CD8-positive, alpha-beta memory T cell (primary cell): ENCODE data around the gene AK9. TPM values are rescaled to one million over a fixed set of nuclear protein-coding genes. Genes with fewer than 3 reads are reported as not detected.

Source experiments
- CTCF ChIA-PET: fragments of 350-600 bp; sonication (Branson Sonifier 250); formaldehyde crosslinking; loops from one replicate; lab custom pipeline; 2021; ENCODE audit warnings: antibody characterized with exemption; lab: Charles Lee
- POLR2A ChIA-PET: fragments of 350-600 bp; sonication (Branson Sonifier 250); formaldehyde crosslinking; loops from one replicate; lab custom pipeline; 2021; ENCODE audit warnings: antibody characterized with exemption; lab: Charles Lee
- DNase-seq, 5 donors: peaks; one replicate each; pipeline versions ENCODE4 v3.0.0 to v3.0.0-alpha.2; 2020 to 2022; ENCODE audit warnings: mixed read lengths in 1 of 5
- H3K27ac ChIP-seq: one replicate; pipeline ENCODE4 v1.7.0; 2013; ENCODE audit warnings: low read depth, mild to moderate bottlenecking, low read length, moderate library complexity
- H3K27me3 ChIP-seq: 2 replicates; pipeline ENCODE4 v1.7.0; 2013; ENCODE audit warnings: low read length, mild to moderate bottlenecking; ENCODE audit not compliant: insufficient read depth, poor library complexity, severe bottlenecking
- H3K36me3 ChIP-seq: 2 replicates; pipeline ENCODE4 v1.7.0; 2013; ENCODE audit warnings: mild to moderate bottlenecking, low read length, moderate library complexity; ENCODE audit not compliant: insufficient read depth
- H3K4me1 ChIP-seq: 2 replicates; pipeline ENCODE4 v1.7.0; 2013; ENCODE audit warnings: mild to moderate bottlenecking, low read length, moderate library complexity; ENCODE audit not compliant: insufficient read depth
- H3K4me3 ChIP-seq: 2 replicates; pipeline ENCODE4 v1.7.0; 2013; ENCODE audit warnings: mild to moderate bottlenecking, low read length
- H3K9me3 ChIP-seq: 2 replicates; pipeline ENCODE4 v1.7.0; 2013; ENCODE audit warnings: mild to moderate bottlenecking, low read length
- H3K27ac Mint-ChIP-seq, 8 donors: one replicate each; pipeline ENCODE4 v1.8.0; 2020 to 2021; ENCODE audit warnings: mixed read lengths in 8 of 8, mild to moderate bottlenecking in 6 of 8, inconsistent platforms in 3 of 8, moderate library complexity in 3 of 8
- H3K27me3 Mint-ChIP-seq, 2 donors: one replicate each; pipeline ENCODE4 v1.8.0; 2020 to 2021; ENCODE audit warnings: mixed read lengths in 2 of 2, mild to moderate bottlenecking in 1 of 2, moderate library complexity in 1 of 2
- H3K36me3 Mint-ChIP-seq, 3 donors: one replicate each; pipeline ENCODE4 v1.8.0; 2020 to 2021; ENCODE audit warnings: mixed read lengths in 3 of 3, inconsistent platforms in 1 of 3, mild to moderate bottlenecking in 1 of 3
- H3K4me1 Mint-ChIP-seq, 3 donors: one replicate each; pipeline ENCODE4 v1.8.0; 2020 to 2021; ENCODE audit warnings: mixed read lengths in 3 of 3, inconsistent platforms in 1 of 3, mild to moderate bottlenecking in 1 of 3
- H3K4me3 Mint-ChIP-seq, 7 donors: one replicate each; pipeline ENCODE4 v1.8.0; 2020 to 2021; ENCODE audit warnings: mixed read lengths in 7 of 7, mild to moderate bottlenecking in 6 of 7, moderate library complexity in 4 of 7, inconsistent platforms in 2 of 7
- H3K9me3 Mint-ChIP-seq, 5 donors: one replicate each; pipeline ENCODE4 v1.8.0; 2020 to 2022; ENCODE audit warnings: mixed read lengths in 5 of 5, mild to moderate bottlenecking in 3 of 5, moderate library complexity in 2 of 5, inconsistent platforms in 1 of 5
- polyA plus RNA-seq: library from polyadenylated mRNA; unstranded; fragments of 300-500 nt; fragmentation: Illumina TruSeq; gene quantifications from one replicate; pipeline ENCODE4 v1.2.3, GENCODE V29; 2021
- total RNA-seq, 2 experiments: library from RNA; stranded (reverse); gene quantifications; one replicate each; pipeline ENCODE4 v1.2.3, GENCODE V29; 2021

AK9 gene
- total and polyA plus RNA-seq, 3 experiments from 2014 or later = 5.1 to 6.8 (median 5.6) TPM

- no peak overlapping the region for H3K4me3 ChIP-seq
- H3K4me3 Mint-ChIP-seq = peak overlapping the region in 6 of 7 donors; percentile 8 to 82 (median 40)
- H3K4me1 ChIP-seq = peaks cover 52% of the 10 kb centered on the region
- no peak for DNase-seq
- H3K27me3 ChIP-seq = no peaks in the 10 kb centered on the region
- H3K36me3 Mint-ChIP-seq = peaks cover 12 to 22% (median 14%) of the 10 kb centered on the region in 3 donors
- no peaks in the 10 kb centered on the region for H3K27me3 Mint-ChIP-seq
- ChIA-PET CTCF (interaction anchor here (0.9 to 4.3 kb wide), 3 partner anchors 24 to 233 kb away, joined by 3 to 24 read pairs (median 4); partner anchors contain the start of genes AK9, CD164 and FIG4), POLR2A (interaction anchor here (0.6 to 4.1 kb wide), 2 partner anchors 24 to 363 kb away, joined by 3 to 20 read pairs; partner anchors contain the start of genes CEP57L1, SESN1 and ZBTB24)
- peaks cover 48 to 63% (median 60%) of the 10 kb centered on the region in 3 donors for H3K4me1 Mint-ChIP-seq
- H3K9me3 Mint-ChIP-seq = no peaks in the 10 kb centered on the region
- peaks cover 4% of the 10 kb centered on the region for H3K36me3 ChIP-seq
- no peak overlapping the region for H3K27ac ChIP-seq
- H3K27ac Mint-ChIP-seq = peak overlapping the region in 7 of 8 donors; percentile 50 to 96 (median 87)
- no peaks in the 10 kb centered on the region for H3K9me3 ChIP-seq
Measured at GRCh38 chr6:109457562-109457996, 233.4 kb downstream of the AK9 start.

GRCh38 chr6:109456710-109457561 lies 234.1 kb downstream of the AK9 start:
- no peaks in the 10 kb centered on the region for H3K9me3 Mint-ChIP-seq
- Histone ChIP-seq H3K27me3 (no peaks in the 10 kb centered on the region), H3K4me3 (no peak overlapping the region), H3K27ac (peak overlapping the region; percentile 39), H3K4me1 (peaks cover 52% of the 10 kb centered on the region), H3K36me3 (peaks cover 2% of the 10 kb centered on the region), H3K9me3 (no peaks in the 10 kb centered on the region)
- H3K27me3 Mint-ChIP-seq = peaks cover 0 to under 1% of the 10 kb centered on the region in 2 donors
- peak overlapping the region; percentile 50 to 96 (median 87) for H3K27ac Mint-ChIP-seq
- ChIA-PET CTCF (interaction anchor here (1.0 to 4.3 kb wide), 5 partner anchors 9 to 234 kb away, joined by 4 to 40 read pairs (median 9); partner anchors contain the start of genes AK9, CD164, FIG4 and PPIL6), POLR2A (interaction anchor here (1.1 to 4.1 kb wide), 4 partner anchors 15 to 237 kb away, joined by 6 to 45 read pairs (median 20); partner anchors contain the start of genes CD164, PPIL6, SMPD2 and ZBTB24)
- peaks cover 48 to 62% (median 57%) of the 10 kb centered on the region in 3 donors for H3K4me1 Mint-ChIP-seq
- no peak for DNase-seq
- peaks cover 6 to 22% (median 7%) of the 10 kb centered on the region in 3 donors for H3K36me3 Mint-ChIP-seq
- peak overlapping the region; percentile 16 to 87 (median 78) for H3K4me3 Mint-ChIP-seq

DNA sequence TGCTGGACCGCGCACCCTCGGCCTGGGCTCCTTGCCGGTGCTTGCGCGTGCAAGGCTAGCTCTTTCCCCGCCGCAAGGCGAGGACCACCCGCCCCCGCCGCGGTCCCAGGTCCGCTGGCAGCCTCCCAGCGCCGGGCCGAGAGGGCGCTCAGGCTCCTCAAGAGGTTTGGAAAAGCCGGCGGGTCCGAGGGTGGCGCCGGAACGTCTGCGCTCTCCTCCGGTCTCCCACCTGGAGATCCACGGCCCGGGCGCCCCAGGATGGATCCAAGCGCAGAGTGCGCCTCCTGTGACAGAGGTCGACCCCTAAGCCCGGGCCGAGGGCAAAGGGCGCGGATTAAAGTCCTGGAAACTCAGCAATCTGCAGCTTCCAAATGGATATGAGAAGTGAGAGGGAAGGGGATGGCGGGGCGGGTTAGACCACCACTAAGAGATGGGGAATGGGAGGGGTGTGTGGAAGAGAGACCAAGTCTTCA lies 234.9 kb downstream of the AK9 start:
- Mint-ChIP-seq H3K36me3 (peaks cover 2 to 22% (median 3%) of the 10 kb centered on the region in 3 donors), H3K4me3 (peak overlapping the region; percentile 64 to 99 (median 95))
- peak overlapping the region; percentile 64 for H3K4me3 ChIP-seq

DNA sequence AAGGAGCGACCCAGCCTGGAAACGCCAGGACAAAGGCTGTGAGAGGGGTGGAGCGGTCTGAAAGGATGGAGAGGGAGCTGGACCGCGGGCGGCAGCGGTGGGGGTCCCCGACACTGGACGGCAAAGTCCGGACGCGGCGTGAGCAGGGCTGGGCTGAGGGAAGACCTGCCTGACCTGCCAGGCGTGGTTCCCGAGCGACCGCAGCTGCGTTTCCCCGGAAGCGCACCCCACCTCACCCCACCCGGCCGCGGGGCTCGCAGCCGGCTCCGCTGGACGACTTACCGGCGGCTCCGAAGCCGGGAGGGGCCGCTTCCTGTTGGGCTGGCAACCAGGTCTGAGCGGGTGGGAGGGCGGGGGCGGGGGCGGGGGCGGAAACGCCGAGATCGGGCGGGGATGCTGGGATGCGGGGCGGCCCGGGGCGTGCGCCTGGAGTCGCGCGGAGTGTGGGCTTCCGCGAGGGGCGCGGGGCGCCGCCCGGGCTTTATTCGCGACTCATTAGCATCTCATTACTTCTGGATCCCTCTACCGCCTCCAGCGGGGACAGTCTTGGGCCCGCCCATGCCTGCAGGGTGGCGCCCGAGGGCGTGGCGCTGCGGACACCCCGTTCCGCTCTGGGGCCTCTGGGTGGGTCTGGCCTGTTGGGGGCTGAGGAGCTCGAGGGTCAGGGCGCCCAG lies 235.4 kb downstream of the AK9 start, which contains the start of gene MICAL1:
Gene MICAL1 (minus strand): TSS at position 336 of the 674 bp plus-strand sequence. CDS start 1,576 bp downstream, outside the sequence.
- Histone ChIP-seq H3K27me3 (no peaks in the 10 kb centered on the region), H3K36me3 (no peaks in the 10 kb centered on the region), H3K27ac (peak within 1 kb of the TSS; percentile 94), H3K4me1 (peaks cover 56% of the 10 kb centered on the region), H3K4me3 (peak within 1 kb of the TSS; percentile 91), H3K9me3 (no peaks in the 10 kb centered on the region)
- H3K4me3 Mint-ChIP-seq = peak within 1 kb of the TSS; percentile 90 to 99 (median 97)
- CTCF ChIA-PET = interaction anchor here (1.1 to 4.3 kb wide), 8 partner anchors 8 to 72 kb away, joined by 3 to 40 read pairs (median 6); partner anchors contain the start of genes CD164, PPIL6 and SMPD2
- H3K27ac Mint-ChIP-seq = peak within 1 kb of the TSS; percentile 88 to 100 (median 98)
- peaks cover 0 to 1% of the 10 kb centered on the region in 2 donors for H3K27me3 Mint-ChIP-seq
- DNase-seq = peak; percentile 71 to 88 (median 79)
- peaks cover 0 to 22% (median 0%) of the 10 kb centered on the region in 3 donors for H3K36me3 Mint-ChIP-seq
- H3K9me3 Mint-ChIP-seq = no peaks in the 10 kb centered on the region
- POLR2A ChIA-PET = interaction anchor here (1.1 to 4.1 kb wide), 4 partner anchors 14 to 238 kb away, joined by 6 to 45 read pairs (median 20); partner anchors contain the start of genes CD164, PPIL6, SMPD2 and ZBTB24
- H3K4me1 Mint-ChIP-seq = peaks cover 52 to 68% (median 58%) of the 10 kb centered on the region in 3 donors

More for the DNA sequence above, 234.9 kb downstream of the AK9 start:
- peaks cover 48 to 64% (median 54%) of the 10 kb centered on the region in 3 donors for H3K4me1 Mint-ChIP-seq
- no peak for DNase-seq
- H3K9me3 Mint-ChIP-seq = no peaks in the 10 kb centered on the region
- Histone ChIP-seq H3K36me3 (no peaks in the 10 kb centered on the region), H3K27me3 (no peaks in the 10 kb centered on the region), H3K27ac (peak overlapping the region; percentile 39), H3K9me3 (no peaks in the 10 kb centered on the region), H3K4me1 (peaks cover 52% of the 10 kb centered on the region)
- ChIA-PET POLR2A (interaction anchor here (1.1 to 4.1 kb wide), 4 partner anchors 14 to 237 kb away, joined by 6 to 45 read pairs (median 20); partner anchors contain the start of genes CD164, PPIL6, SMPD2 and ZBTB24), CTCF (interaction anchor here (1.1 to 4.3 kb wide), 8 partner anchors 9 to 73 kb away, joined by 3 to 40 read pairs (median 6); partner anchors contain the start of genes CD164, PPIL6 and SMPD2)
- peak overlapping the region in 7 of 8 donors; percentile 63 to 95 (median 87) for H3K27ac Mint-ChIP-seq
- H3K27me3 Mint-ChIP-seq = peaks cover 0 to 1% of the 10 kb centered on the region in 2 donors

DNA sequence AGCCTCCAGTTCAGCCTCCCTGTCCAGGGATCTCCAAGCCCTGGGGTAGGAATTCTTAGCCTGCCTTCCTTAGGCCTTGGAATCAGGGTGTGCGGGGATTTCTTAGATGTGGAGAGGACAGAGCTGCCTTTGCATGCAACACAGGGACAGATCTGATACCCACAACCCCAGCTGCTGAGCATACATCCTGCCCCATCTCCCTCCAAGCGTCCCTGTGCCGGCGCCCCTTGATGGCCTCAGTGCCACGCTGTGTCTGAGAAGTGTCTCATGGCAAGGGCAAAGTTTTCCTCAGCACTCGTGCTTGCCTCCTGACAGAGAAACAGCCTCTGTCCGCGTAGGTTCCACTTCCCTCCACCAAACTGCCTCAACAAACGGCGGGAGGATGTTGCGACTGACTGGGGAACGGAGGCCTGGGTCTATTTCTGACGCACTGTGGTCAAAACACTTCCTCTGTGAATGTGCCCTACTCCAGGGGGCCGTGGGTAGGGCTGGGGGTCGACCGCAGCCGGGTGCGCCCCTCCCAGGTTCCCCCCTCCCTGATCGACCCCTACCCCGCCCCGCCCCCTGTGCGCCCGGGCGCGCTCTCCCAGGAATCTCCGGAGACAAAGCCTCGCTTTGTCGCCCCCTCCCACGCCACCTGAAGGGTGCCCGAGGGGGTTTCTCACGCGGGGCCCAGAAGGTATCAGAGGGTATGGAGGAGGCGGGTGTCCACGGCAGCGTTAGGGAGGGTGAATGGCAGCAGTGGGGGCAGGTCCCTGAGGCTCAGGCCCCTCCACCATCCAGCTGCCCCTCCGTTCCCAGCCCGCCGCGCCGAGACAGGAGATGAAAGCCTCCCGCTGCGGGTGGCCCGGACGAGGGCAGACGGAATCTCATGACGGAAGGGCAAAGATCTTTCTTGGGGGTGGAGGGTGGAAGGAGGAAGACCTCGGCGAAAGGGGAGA lies 236.2 kb downstream of the AK9 start:
- ChIA-PET POLR2A (interaction anchor here (0.9 to 4.1 kb wide), 4 partner anchors 13 to 360 kb away, joined by 3 to 45 read pairs (median 20); partner anchors contain the start of genes CD164, PPIL6, SESN1 and SMPD2), CTCF (interaction anchor here (0.8 to 4.3 kb wide), 5 partner anchors 10 to 71 kb away, joined by 3 to 40 read pairs (median 8); partner anchors contain the start of genes CD164, PPIL6 and SMPD2)
- Histone ChIP-seq H3K4me1 (peaks cover 64% of the 10 kb centered on the region), H3K27ac (peak overlapping the region; percentile 94), H3K4me3 (peak overlapping the region; percentile 91), H3K36me3 (no peaks in the 10 kb centered on the region), H3K27me3 (no peaks in the 10 kb centered on the region), H3K9me3 (no peaks in the 10 kb centered on the region)
- Mint-ChIP-seq H3K27me3 (peaks cover 0 to 1% of the 10 kb centered on the region in 2 donors), H3K36me3 (peaks cover 0 to 21% (median 0%) of the 10 kb centered on the region in 3 donors), H3K27ac (peak overlapping the region; percentile 88 to 100 (median 98)), H3K4me3 (peak overlapping the region; percentile 90 to 99 (median 97)), H3K9me3 (no peaks in the 10 kb centered on the region), H3K4me1 (peaks cover 60 to 73% (median 62%) of the 10 kb centered on the region in 3 donors)
- DNase-seq = peak; percentile 64 to 90 (median 86)
